Ovary (tissue), 9 donors: Measurements from ENCODE around the gene TCF4. TPM values are rescaled to one million over a fixed set of nuclear protein-coding genes. Genes with fewer than 3 reads are reported as not detected.

Source experiments
- DNase-seq, 5 donors: peaks; one replicate each; pipeline ENCODE4 v3.0.0-alpha.2; 2019 to 2020
- H3K27ac ChIP-seq, 2 donors: fragments of 200-600 bp; one replicate each; pipeline versions ENCODE4 v1.5.1 to v1.8.0; 2019 to 2022
- H3K27me3 ChIP-seq: fragments of 200-600 bp; one replicate; pipeline ENCODE4 v1.8.0; 2022
- H3K36me3 ChIP-seq: fragments of 200-600 bp; sonication (generic); one replicate; pipeline ENCODE4 v1.5.1; 2019
- H3K4me1 ChIP-seq: one replicate; pipeline ENCODE4 v1.8.1; 2013; ENCODE audit warnings: mild to moderate bottlenecking, moderate library complexity; ENCODE audit not compliant: insufficient read depth
- H3K4me3 ChIP-seq: fragments of 200-600 bp; sonication (generic); one replicate; pipeline ENCODE4 v1.5.1; 2017
- H3K9me3 ChIP-seq, 2 donors: fragments of 200-600 bp in 1 of 2; sonication (generic) in 1 of 2; one replicate each; pipeline versions ENCODE4 v1.5.1 to v1.8.1; 2013 to 2019; ENCODE audit warnings: mild to moderate bottlenecking in 1 of 2, moderate library complexity in 1 of 2
- EP300 ChIP-seq: sonication (generic); formaldehyde crosslinking; IDR thresholded peaks from one replicate; pipeline ENCODE4 v1.6.1; 2017; ENCODE audit warnings: antibody characterized with exemption
- POLR2A ChIP-seq: fragments of 450-650 bp; IDR thresholded peaks from one replicate; pipeline ENCODE4 v1.6.1; 2017; ENCODE audit warnings: antibody characterized with exemption, mild to moderate bottlenecking, moderate library complexity
- WGBS, 3 donors: extraction: QIAGEN DNeasy Blood & Tissue Kit in 1 of 3; methylation state at CpG; one replicate each; pipeline versions ENCODE4 v1.1.5 to v1.1.7; 2013 to 2017; 5-methylcytosine and 5-hydroxymethylcytosine counted together
- intact Hi-C, 4 donors: fragments of 100-400 bp; cut with DNase I; formaldehyde crosslinking; loops; one replicate each; pipeline versions ENCODE4 v1.11.0 to v1.15.1; 2022 to 2023
- polyA plus RNA-seq, 2 donors: library from polyadenylated mRNA; stranded (reverse); fragments of 200-250 nt in 1 of 2; fragments of 350-450 nt in 1 of 2; fragmentation: Illumina TruSeq in 1 of 2; extraction: RNeasy Lipid Tissue Mini Kit (QIAGEN cat#74804) in 1 of 2; gene quantifications; one replicate each; pipeline ENCODE4 v1.2.3, GENCODE V29; 2013 to 2014
- total RNA-seq, 7 donors: library from RNA; depleted of rRNA in 2 of 7; stranded (reverse); fragments of >200 nt in 2 of 7; fragmentation: NEBNext Ultra II Directional in 3 of 7; extraction: Animal tissue kit (Norgen Biotek cat#: 25700) in 3 of 7; gene quantifications; one replicate each; pipeline versions ENCODE4 v1.1.0 to v1.2.4, GENCODE V29; 2016 to 2023
- TF ChIP-seq, protein P1 (sequence below), 3 donors: fragments of 450-650 bp in 2 of 3; fragments of 200-600 bp in 1 of 3; IDR thresholded peaks; one replicate each; pipeline versions ENCODE4 v1.5.1 to v1.8.0; 2016 to 2022; ENCODE audit warnings: antibody characterized with exemption in 3 of 3, mild to moderate bottlenecking in 1 of 3
- donor health status: DM: no; HTN: no; CAD: no; lungs with moderate emphysema.
- donor health status: DM: no; HTN: no; CAD: no.
- donor health status: Bipolar disorder and iron deficiency.
- donor health status: DM: yes; HTN: yes; CAD: no.
- donor health status: DM: no; HTN: no; CAD: no.
- donor health status: DM: yes; HTN: yes; CAD: no.

Gene TCF4
- total and polyA plus RNA-seq, 9 donors = 36.5 to 131 (median 112) TPM

DNA sequence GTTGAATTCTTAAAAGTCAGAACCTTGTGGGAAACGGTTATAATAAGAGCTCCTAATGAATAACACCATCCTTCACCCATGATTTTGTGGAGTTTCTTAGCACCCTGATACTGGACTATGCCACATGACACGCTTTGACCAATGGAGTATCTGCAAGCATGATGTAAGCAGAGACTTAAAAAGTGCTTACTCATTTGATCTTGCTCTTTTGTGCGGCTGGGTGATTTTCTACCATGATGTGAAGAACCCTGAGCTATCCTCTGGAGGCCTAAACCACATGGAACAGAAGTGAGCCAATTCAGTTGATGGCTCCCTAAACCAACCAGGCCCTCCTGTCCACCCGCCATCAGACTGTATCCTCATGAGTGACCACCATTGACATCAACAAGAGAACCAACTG lies 70.9 kb downstream of the TCF4 start:
- no peaks in the 10 kb centered on the region for H3K27me3 ChIP-seq
- H3K9me3 ChIP-seq = no peaks in the 10 kb centered on the region
- WGBS, 3 donors = 96 to 97% (median 97%) methylated on average over 4 of the region's 4 CpGs
- intact Hi-C loops = no loop called here
- peaks cover 2% of the 10 kb centered on the region for H3K4me1 ChIP-seq
- H3K36me3 ChIP-seq = no peaks in the 10 kb centered on the region
- H3K4me3 ChIP-seq = no peak overlapping the region
- DNase-seq = no peak
- no peak overlapping the region for H3K27ac ChIP-seq
- TF ChIP-seq POLR2A (no peak), EP300 (no peak)
- TF ChIP-seq, protein P1, sequence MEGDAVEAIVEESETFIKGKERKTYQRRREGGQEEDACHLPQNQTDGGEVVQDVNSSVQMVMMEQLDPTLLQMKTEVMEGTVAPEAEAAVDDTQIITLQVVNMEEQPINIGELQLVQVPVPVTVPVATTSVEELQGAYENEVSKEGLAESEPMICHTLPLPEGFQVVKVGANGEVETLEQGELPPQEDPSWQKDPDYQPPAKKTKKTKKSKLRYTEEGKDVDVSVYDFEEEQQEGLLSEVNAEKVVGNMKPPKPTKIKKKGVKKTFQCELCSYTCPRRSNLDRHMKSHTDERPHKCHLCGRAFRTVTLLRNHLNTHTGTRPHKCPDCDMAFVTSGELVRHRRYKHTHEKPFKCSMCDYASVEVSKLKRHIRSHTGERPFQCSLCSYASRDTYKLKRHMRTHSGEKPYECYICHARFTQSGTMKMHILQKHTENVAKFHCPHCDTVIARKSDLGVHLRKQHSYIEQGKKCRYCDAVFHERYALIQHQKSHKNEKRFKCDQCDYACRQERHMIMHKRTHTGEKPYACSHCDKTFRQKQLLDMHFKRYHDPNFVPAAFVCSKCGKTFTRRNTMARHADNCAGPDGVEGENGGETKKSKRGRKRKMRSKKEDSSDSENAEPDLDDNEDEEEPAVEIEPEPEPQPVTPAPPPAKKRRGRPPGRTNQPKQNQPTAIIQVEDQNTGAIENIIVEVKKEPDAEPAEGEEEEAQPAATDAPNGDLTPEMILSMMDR (IDR thresholded peaks at IDR 0.05) = no peak

DNA sequence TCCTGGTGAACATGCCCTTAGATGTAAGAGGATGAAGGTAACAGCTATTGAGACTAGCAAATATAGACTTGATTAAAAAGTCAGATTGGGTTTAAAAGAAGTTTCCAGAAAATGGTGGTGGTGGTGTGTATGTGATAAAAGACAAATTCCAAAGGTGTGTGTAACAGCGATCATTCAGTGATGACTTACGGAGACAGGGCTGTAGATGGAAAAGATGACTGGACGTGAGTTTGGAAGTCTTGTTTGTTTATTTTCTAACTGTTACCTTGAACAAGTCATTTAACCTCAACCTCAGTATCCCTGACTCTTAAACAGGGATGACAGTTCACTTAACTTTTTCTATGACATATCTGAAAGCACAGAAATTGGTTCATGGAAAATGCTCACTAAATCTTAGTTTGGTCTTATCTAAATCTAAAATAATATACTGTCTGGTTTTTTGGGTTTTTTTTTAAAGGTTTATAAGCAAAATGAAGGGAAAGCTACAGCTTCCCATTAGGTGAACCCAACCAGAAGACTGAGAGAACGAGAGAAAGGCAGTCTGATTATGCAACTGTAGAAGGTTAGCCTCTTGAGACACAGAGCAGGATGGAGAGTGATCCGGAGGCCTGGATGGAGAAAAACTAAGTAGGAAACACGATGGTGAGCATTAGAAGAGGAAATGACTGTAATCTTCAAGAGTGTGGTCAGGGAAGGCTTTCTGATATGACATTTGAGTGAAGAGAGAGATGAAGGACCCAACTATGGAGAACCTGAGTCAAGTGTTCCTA lies 71.9 kb downstream of the TCF4 start:
- H3K27me3 ChIP-seq = no peaks in the 10 kb centered on the region
- no peaks in the 10 kb centered on the region for H3K36me3 ChIP-seq
- no peak for DNase-seq
- H3K4me3 ChIP-seq = no peak overlapping the region
- TF ChIP-seq EP300 (no peak), POLR2A (no peak)
- TF ChIP-seq, protein P1 (IDR thresholded peaks at IDR 0.05) = no peak
- no peak overlapping the region for H3K27ac ChIP-seq
- WGBS, 3 donors = 78 to 82% (median 79%) methylated on average over 6 of the region's 6 CpGs
- intact Hi-C loops = no loop called here
- H3K9me3 ChIP-seq = no peaks in the 10 kb centered on the region
- no peaks in the 10 kb centered on the region for H3K4me1 ChIP-seq

- H3K9me3 ChIP-seq = no peaks in the 10 kb centered on the region
- no peak overlapping the region for H3K27ac ChIP-seq
- intact Hi-C loops = no loop called here
- no peak for DNase-seq
- no peaks in the 10 kb centered on the region for H3K36me3 ChIP-seq
- H3K27me3 ChIP-seq = no peaks in the 10 kb centered on the region
- 94% methylated on average over 3 of the region's 3 CpGs for WGBS, 3 donors
- no peak overlapping the region for H3K4me3 ChIP-seq
- no peak for TF ChIP-seq POLR2A
- no peak for TF ChIP-seq EP300
- TF ChIP-seq, protein P1 (IDR thresholded peaks at IDR 0.05) = no peak
- no peaks in the 10 kb centered on the region for H3K4me1 ChIP-seq
Measured at GRCh38 chr18:55515214-55515613, 72.8 kb downstream of the TCF4 start.

- no peaks in the 10 kb centered on the region for H3K36me3 ChIP-seq
- no peak for DNase-seq
- no peak overlapping the region for H3K4me3 ChIP-seq
- no peaks in the 10 kb centered on the region for H3K27me3 ChIP-seq
- H3K4me1 ChIP-seq = peaks cover 1% of the 10 kb centered on the region
- TF ChIP-seq, protein P1 (IDR thresholded peaks at IDR 0.05) = no peak
- no peak for TF ChIP-seq POLR2A
- TF ChIP-seq EP300 = no peak
- H3K27ac ChIP-seq = no peak overlapping the region
- intact Hi-C loops = no loop called here
- no peaks in the 10 kb centered on the region for H3K9me3 ChIP-seq
Measured at GRCh38 chr18:55513161-55513560, 74.8 kb downstream of the TCF4 start.
